Forelimb muscle (tissue), 1 donor: Measurements from ENCODE around the gene TMPO. TPM values are rescaled to one million over a fixed set of nuclear protein-coding genes. Genes with fewer than 3 reads are reported as not detected.
"Not testable (repeated sequence)": the region's sequence is repeated elsewhere in the genome, so short reads cannot be mapped to it uniquely, and the experiment has no call there.

Experiments
- DNase-seq: peaks from one replicate; pipeline ENCODE4 v3.0.0-alpha.2; 2013; ENCODE audit warnings: low read depth
- polyA plus RNA-seq: library from polyadenylated mRNA; unstranded; fragments of 120-200 nt; gene quantifications from one replicate; pipeline ENCODE4 v1.2.1, GENCODE V29; 2013; ENCODE audit not compliant: insufficient read length

The TMPO gene
- polyA plus RNA-seq, 1 donor: 67.3 TPM

- no peak for DNase-seq
These were observed 63.0 kb downstream of the TMPO start for GRCh38 chr12:98578392-98578791.

- no peak for DNase-seq
These were observed 63.4 kb downstream of the TMPO start for GRCh38 chr12:98578821-98579220.

GRCh38 chr12:98579347-98579746 is 64.0 kb downstream of the TMPO start:
- no peak for DNase-seq

DNA sequence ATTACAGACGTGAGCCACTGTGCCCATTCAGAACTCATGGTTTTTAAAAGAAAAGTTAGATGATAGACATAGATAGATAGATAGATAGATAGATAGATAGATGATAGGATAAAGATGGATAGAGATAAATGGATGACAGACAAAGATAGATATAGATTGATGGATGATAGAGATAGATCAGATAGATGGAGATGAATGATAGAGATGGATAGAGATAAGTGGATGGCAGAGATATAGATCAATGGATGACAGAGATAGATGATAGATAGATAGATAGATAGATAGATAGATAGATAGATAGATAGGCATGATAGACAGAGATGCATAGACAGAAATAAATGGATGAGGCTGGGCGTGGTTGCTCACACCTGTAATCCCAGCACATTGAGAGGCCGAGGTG is 64.4 kb downstream of the TMPO start:
- no peak for DNase-seq

GRCh38 chr12:98580695-98581094 is 65.3 kb downstream of the TMPO start:
- no peak for DNase-seq

GRCh38 chr12:98581101-98581500 is 65.7 kb downstream of the TMPO start:
- no peak for DNase-seq

DNA sequence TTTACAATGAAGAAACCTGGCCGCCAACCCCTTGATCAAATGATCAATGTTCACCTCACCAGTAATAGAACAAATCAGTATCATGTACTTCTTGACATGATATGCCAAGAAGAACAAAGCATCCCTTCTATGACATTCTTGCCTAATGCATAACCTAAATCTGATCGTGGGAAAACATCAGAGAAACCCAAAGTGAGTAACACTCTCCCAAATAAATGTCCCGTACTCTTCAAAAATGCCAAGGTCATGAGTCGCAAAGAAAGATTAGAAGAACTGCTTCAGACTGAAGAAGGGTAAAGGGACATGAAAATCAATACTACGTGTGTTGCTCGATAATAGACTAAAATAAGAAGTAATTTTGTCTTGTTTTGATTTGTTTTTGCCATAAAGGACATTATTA is 66.7 kb downstream of the TMPO start:
- no peak for DNase-seq

DNA sequence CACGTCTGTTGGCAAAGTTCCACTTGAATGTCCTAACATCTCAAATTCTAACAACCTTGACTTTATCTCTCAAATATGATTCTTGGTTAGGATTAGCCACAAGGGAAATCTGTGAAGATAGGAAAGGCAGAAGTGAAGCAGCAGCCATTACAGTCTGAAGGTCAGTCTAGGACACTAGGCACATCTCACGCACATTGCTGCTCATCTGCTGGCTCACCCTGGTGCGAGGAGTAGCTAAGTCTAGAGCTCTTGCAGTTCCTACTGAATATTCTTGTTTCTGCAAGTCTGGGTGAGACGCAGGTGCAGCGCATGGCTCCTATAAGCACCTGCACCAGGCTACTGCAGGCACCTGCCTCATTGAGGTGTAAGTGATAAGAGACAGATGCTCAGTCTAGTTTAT is 71.7 kb downstream of the TMPO start:
- no peak for DNase-seq

- no peak for DNase-seq
These were observed 75.8 kb downstream of the TMPO start for GRCh38 chr12:98591209-98591608.

- DNase-seq: no peak
These were observed 77.5 kb downstream of the TMPO start for GRCh38 chr12:98592825-98593322.

DNA sequence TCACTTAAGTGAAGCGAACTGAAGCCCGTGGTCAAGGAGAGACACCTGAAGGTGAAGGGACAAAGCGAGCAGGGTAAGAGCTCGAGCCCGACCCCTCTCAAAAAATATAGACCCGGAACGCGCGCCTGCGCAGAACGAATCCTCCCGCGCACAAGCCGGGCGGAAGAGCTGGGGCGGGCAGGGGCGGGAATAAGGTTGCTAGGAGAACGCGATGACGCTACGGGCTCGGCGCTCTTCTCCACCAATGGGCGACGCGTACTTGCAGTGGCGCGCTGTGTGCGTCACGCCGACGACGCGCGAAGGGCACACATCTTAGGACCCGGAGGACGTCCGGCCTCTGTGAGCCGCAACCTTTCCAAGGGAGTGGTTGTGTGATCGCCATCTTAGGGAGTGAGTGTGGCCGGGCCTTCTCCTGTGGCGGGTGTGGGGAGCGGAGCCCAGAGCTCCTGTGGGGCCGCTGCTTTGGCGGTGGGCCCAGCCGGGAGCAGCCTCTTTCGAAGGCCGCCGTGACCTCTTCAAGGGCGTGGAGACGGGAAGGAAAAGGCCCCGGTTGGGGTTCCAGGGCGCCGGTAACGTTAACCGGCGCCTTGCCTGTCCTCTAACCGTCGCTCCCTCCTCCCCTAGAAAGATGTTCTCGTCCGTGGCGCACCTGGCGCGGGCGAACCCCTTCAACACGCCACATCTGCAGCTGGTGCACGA is 78.1 kb downstream of the TMPO start, which contains the start of gene SLC25A3:
Gene SLC25A3 (plus strand): TSS at position 336 of the 699 bp plus-strand sequence. CDS start 293 bp downstream, at position 629.
- peak; percentile 93 for DNase-seq

- no peak for DNase-seq
These were observed 78.9 kb downstream of the TMPO start for GRCh38 chr12:98594050-98594835.

DNA sequence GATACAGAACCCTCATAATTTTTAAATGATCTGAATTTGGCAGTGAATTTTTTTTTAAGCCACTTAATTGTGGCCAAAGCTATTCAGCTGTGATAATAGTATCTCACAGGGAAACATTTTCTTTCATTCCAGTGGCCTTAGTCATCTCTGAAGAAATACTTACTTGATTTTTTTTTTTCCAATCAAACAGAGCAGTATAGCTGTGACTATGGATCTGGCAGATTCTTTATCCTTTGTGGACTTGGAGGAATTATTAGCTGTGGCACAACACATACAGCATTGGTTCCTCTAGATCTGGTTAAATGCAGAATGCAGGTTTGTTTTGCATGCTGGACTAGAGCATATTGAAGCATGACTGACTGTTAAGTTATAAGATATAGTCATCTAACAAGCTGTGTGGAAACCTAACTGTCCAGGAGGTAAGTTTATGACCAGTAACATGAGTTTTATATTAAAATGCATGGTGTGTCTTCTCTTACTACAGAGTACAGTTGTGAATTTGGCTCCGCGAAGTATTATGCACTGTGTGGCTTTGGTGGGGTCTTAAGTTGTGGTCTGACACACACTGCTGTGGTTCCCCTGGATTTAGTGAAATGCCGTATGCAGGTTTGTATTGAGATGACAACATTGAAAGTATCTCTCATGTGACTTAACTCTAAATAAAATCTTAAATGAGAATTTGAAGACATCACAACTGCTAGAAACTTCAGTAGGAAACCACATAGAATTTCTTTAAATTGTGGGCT is 80.0 kb downstream of the TMPO start:
- no peak for DNase-seq

GRCh38 chr12:98597313-98597712 is 81.9 kb downstream of the TMPO start:
- DNase-seq: not testable (repeated sequence)

Other genes starting within 250 kb of the TMPO start
- gene SLC25A3, start 78.1 kb downstream of the TMPO start, polyA plus RNA-seq: 748 TPM
- gene IKBIP, start 129.2 kb downstream of the TMPO start, polyA plus RNA-seq: 17.9 TPM
- gene APAF1, start 129.7 kb downstream of the TMPO start, polyA plus RNA-seq: 24.9 TPM